Endothelial cell of umbilical vein (primary cell): ENCODE measurements around the gene GLI2. TPM values are rescaled to one million over a fixed set of nuclear protein-coding genes. Genes with fewer than 3 reads are reported as not detected.

Experiments
- BruUV-seq: library from RNA; stranded (reverse); fragments of 400-500 nt; replicated peaks from 2 replicates; lab custom pipeline; 2021; lab: Mats Ljungman, UMichigan
- CTCF ChIA-PET: fragments of 300-600, 350-600 bp; sonication (Branson Sonifier 250); formaldehyde crosslinking; loops from one replicate; lab custom pipeline; 2021; ENCODE audit warnings: antibody characterized with exemption, inconsistent platforms; lab: Charles Lee
- POLR2A ChIA-PET: fragments of 300-600, 350-600 bp; sonication (Branson Sonifier 250); formaldehyde crosslinking; loops from one replicate; lab custom pipeline; 2021; ENCODE audit warnings: antibody characterized with exemption, inconsistent platforms; lab: Charles Lee
- DNase-seq: peaks from one replicate; pipeline ENCODE4 v3.0.0-alpha.2; 2011; ENCODE audit warnings: low read depth, low spot score
- FAIRE-seq: peaks from 2 replicates; lab custom pipeline; 2011; peaks lifted over from hg19 to GRCh38; lab: Jason Lieb, UNC
- H2AFZ ChIP-seq: 2 replicates; pipeline ENCODE4 v1.6.0; 2012; ENCODE audit warnings: low read depth, low read length, control low read depth, inconsistent platforms
- H3K27ac ChIP-seq: 2 replicates; pipeline ENCODE4 v1.5.1; 2011; ENCODE audit warnings: low read depth, mild to moderate bottlenecking, control low read depth, low read length, moderate library complexity; ENCODE audit not compliant: insufficient read depth
- H3K27me3 ChIP-seq, 2 experiments: 2 replicates each; pipeline versions ENCODE4 v1.6.0 to v1.6.1; 2011; ENCODE audit warnings: low read length in 2 of 2, mixed read lengths in 1 of 2; ENCODE audit not compliant: control insufficient read depth in 2 of 2, insufficient read depth in 2 of 2
- H3K36me3 ChIP-seq, 2 experiments: 2 replicates in 1 of 2; 3 replicates in 1 of 2; pipeline ENCODE4 v1.5.1; 2011; ENCODE audit warnings: low read length in 2 of 2, mild to moderate bottlenecking in 1 of 2, moderate library complexity in 1 of 2; ENCODE audit not compliant: control insufficient read depth in 2 of 2, insufficient read depth in 2 of 2; ENCODE audit errors: extremely low read depth in 1 of 2
- H3K4me1 ChIP-seq: 3 replicates; pipeline ENCODE4 v1.5.1; 2011; ENCODE audit warnings: mild to moderate bottlenecking, low read length; ENCODE audit not compliant: control insufficient read depth, insufficient read depth; ENCODE audit errors: extremely low read depth
- H3K4me2 ChIP-seq: 2 replicates; pipeline ENCODE4 v1.6.1; 2011; ENCODE audit warnings: low read length, control low read depth, mixed read lengths; ENCODE audit not compliant: insufficient read depth
- H3K4me3 ChIP-seq, 3 experiments: fragments of 200-600 bp in 1 of 3; sonication (generic), shearing (Covaris generic) in 1 of 3; replicated peaks in 1 of 3; 2 replicates each; pipeline ENCODE4 v1.5.1; 2011 to 2016; ENCODE audit warnings: control low read depth in 3 of 3, low read length in 3 of 3, mild to moderate bottlenecking in 2 of 3, inconsistent platforms in 1 of 3, low read depth in 1 of 3, moderate library complexity in 1 of 3; ENCODE audit not compliant: insufficient read depth in 1 of 3
- H3K79me2 ChIP-seq: 2 replicates; pipeline ENCODE4 v1.6.0; 2012; ENCODE audit warnings: low read length, inconsistent platforms; ENCODE audit not compliant: control insufficient read depth, insufficient read depth
- H3K9ac ChIP-seq: replicated peaks from 2 replicates; pipeline ENCODE3; 2011; ENCODE audit warnings: low read length, control low read depth; ENCODE audit not compliant: insufficient read depth; ENCODE audit errors: extremely low read depth
- H3K9me1 ChIP-seq: replicated peaks from 3 replicates; pipeline ENCODE4 v1.6.0; 2011; ENCODE audit warnings: mild to moderate bottlenecking, low read length; ENCODE audit not compliant: control insufficient read depth, insufficient read depth; ENCODE audit errors: extremely low read depth
- H3K9me3 ChIP-seq: replicated peaks from 2 replicates; pipeline ENCODE4 v1.5.1; 2012; ENCODE audit warnings: low read length, inconsistent platforms; ENCODE audit not compliant: control insufficient read depth, insufficient read depth
- H4K20me1 ChIP-seq: replicated peaks from 2 replicates; pipeline ENCODE3; 2011; ENCODE audit warnings: mild to moderate bottlenecking, low read length; ENCODE audit not compliant: control insufficient read depth, insufficient read depth; ENCODE audit errors: extremely low read depth
- CTCF ChIP-seq, 2 donors: IDR thresholded peaks; 1 replicate in 1 of 2; 2 replicates in 1 of 2; pipeline ENCODE4 v1.5.1; 2011; ENCODE audit warnings: low read length in 2 of 2, mild to moderate bottlenecking in 2 of 2, moderate library complexity in 2 of 2, control low read depth in 1 of 2, inconsistent platforms in 1 of 2, low read depth in 1 of 2; ENCODE audit not compliant: insufficient read depth in 1 of 2; ENCODE audit errors: extremely low read depth in 1 of 2
- EZH2 ChIP-seq: IDR thresholded peaks from 2 replicates; pipeline ENCODE4 v1.6.1; 2012; ENCODE audit warnings: borderline replicate concordance, low read depth, mild to moderate bottlenecking, moderate library complexity, low read length, inconsistent platforms; ENCODE audit not compliant: severe bottlenecking
- FOS ChIP-seq: IDR thresholded peaks from 2 replicates; pipeline ENCODE4 v1.6.1; 2011; ENCODE audit warnings: mild to moderate bottlenecking, low read length, moderate library complexity, borderline replicate concordance; ENCODE audit not compliant: insufficient read depth
- GATA2 ChIP-seq: IDR thresholded peaks from 2 replicates; pipeline ENCODE4 v1.7.0; 2011; ENCODE audit warnings: low read depth, mild to moderate bottlenecking, moderate library complexity, mixed read lengths, low read length; ENCODE audit not compliant: insufficient read length, insufficient read depth
- JUN ChIP-seq: IDR thresholded peaks from 2 replicates; pipeline ENCODE4 v1.6.1; 2011; ENCODE audit warnings: borderline replicate concordance, low read depth; ENCODE audit not compliant: insufficient read length, insufficient read depth
- MYC ChIP-seq: IDR thresholded peaks from one replicate; pipeline ENCODE4 v1.6.1; 2011; ENCODE audit warnings: mild to moderate bottlenecking, low read depth, low read length
- POLR2A ChIP-seq: IDR thresholded peaks from 2 replicates; pipeline ENCODE4 v1.6.1; 2012; ENCODE audit warnings: low read depth, mild to moderate bottlenecking, control low read depth, low read length
- POLR2AphosphoS5 ChIP-seq: IDR thresholded peaks from 2 replicates; pipeline ENCODE4 v1.6.1; 2012; ENCODE audit warnings: low read depth, mild to moderate bottlenecking, control low read depth, low read length, moderate library complexity; ENCODE audit not compliant: insufficient read depth
- dilution Hi-C: fragments of 300-500 bp; cut with MboI; formaldehyde crosslinking; loops from one replicate; pipeline ENCODE4 v1.15.0; 2019; ENCODE audit warnings: low sequenced_read_pairs; ENCODE audit not compliant: extremely low pct_ligation_motif_present
- intact Hi-C: fragments of 100-400 bp; cut with micrococcal nuclease; formaldehyde crosslinking; loops from one replicate; pipeline ENCODE4 v1.10.0; 2022
- polyA plus RNA-seq, 4 experiments: library from polyadenylated mRNA; depleted of rRNA in 3 of 4; stranded (reverse) in 3 of 4; unstranded in 1 of 4; fragments of >200 nt; gene quantifications; 2 replicates each; pipeline versions ENCODE4 v1.2.1 to v1.2.3, GENCODE V29; 2011 to 2012; ENCODE audit warnings: missing spikeins in 1 of 4
- total RNA-seq: library from RNA; stranded (reverse); gene quantifications from 2 replicates; pipeline ENCODE4 v1.2.3, GENCODE V29; 2021
- TF ChIP-seq, protein P1 (sequence below): IDR thresholded peaks from 2 replicates; pipeline ENCODE4 v1.6.1; 2011; ENCODE audit not compliant: insufficient read depth, insufficient read length

GLI2 gene
- total and polyA plus RNA-seq, 2 donors (not counting 3 experiments of a cell fraction or from before 2014, with no cell fraction given): 0.13 TPM; not detected in 1

GRCh38 chr2:120770641-120771040 is 35.0 kb downstream of the GLI2 start:
- H4K20me1 ChIP-seq: no peaks in the 10 kb centered on the region
- H3K4me1 ChIP-seq: peaks cover 4% of the 10 kb centered on the region
- H3K36me3 ChIP-seq: no peaks in the 10 kb centered on the region
- H3K4me2 ChIP-seq: no peak overlapping the region
- H3K27ac ChIP-seq: no peak overlapping the region
- TF ChIP-seq POLR2AphosphoS5 (no peak), JUN (no peak), EZH2 (no peak), POLR2A (no peak), GATA2 (no peak), CTCF (IDR thresholded peaks at IDR 0.05; ENCODE audit: extremely low read depth in 1 of 2, insufficient read depth in 1 of 2, low read depth in 1 of 2, low read length in 2 of 2) (no peak), MYC (no peak), FOS (no peak)
- TF ChIP-seq, protein P1, sequence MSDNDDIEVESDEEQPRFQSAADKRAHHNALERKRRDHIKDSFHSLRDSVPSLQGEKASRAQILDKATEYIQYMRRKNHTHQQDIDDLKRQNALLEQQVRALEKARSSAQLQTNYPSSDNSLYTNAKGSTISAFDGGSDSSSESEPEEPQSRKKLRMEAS: no peak
- H3K9ac ChIP-seq: no peak overlapping the region
- POLR2A ChIA-PET: interaction anchor here (0.7 kb wide), 1 partner anchor 157 kb away, joined by 3 read pairs; no protein-coding TSS in a partner anchor
- no peaks in the 10 kb centered on the region for H3K9me3 ChIP-seq
- no peak for FAIRE-seq
- no TSS peak for BruUV-seq
- H3K27me3 ChIP-seq: no peaks in the 10 kb centered on the region
- no peak overlapping the region for H2AFZ ChIP-seq
- H3K79me2 ChIP-seq: no peaks in the 10 kb centered on the region
- no peaks in the 10 kb centered on the region for H3K9me1 ChIP-seq
- no peak for DNase-seq
- CTCF ChIA-PET: no interaction called here
- dilution Hi-C loops: no loop called here
- intact Hi-C loops: no loop called here
- no peak overlapping the region for H3K4me3 ChIP-seq
